Dermis lymphatic vessel endothelial cell (primary cell): ENCODE results near the gene POM121. TPM values are rescaled to one million over a fixed set of nuclear protein-coding genes. Genes with fewer than 3 reads are reported as not detected.

Experiments
- total RNA-seq: library from RNA; depleted of rRNA; stranded (reverse); fragments of >200 nt; gene quantifications from 2 replicates; pipeline ENCODE4 v1.2.1, GENCODE V29; 2014

POM121 gene
- 3.5 and 3.7 TPM in 2 replicates for total RNA-seq

GRCh38 chr7:72924733-72925545, at the start of gene POM121:
Gene POM121, plus strand, starts transcription at chr7:72925095. Its CDS starts 27 bp downstream, at chr7:72925122.

DNA sequence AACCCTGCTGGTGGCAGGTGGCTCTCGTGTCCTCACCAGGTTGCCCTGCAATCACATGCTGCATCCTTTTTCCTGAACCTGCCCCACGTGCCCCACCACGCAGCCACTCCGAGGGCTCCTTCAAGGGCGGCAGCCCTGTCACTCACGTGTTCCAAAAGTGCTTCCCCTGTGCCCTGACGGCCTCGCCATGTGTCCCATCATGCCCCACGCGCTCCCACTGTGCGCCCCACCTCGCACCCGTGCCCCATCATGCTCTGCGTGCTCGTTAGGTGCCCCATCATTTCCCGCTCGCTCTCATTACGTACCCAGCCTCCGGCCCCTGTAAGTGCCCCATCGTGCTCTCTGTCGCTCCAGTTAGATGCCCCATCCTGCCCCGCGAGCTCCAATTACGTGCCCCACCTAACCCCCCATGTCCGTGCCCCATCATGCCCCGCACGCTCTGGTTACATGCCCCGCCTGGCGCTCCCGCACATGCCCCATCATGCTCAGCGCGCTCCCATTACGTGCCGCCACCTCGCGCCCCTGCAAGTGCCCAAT, 44.2 kb downstream of the POM121 start, which contains the start of gene TRIM74:
Gene TRIM74, minus strand, starts transcription at position 487 of the 537 bp plus-strand sequence. CDS start 3,309 bp downstream, outside the sequence.

Other genes starting within 250 kb of the POM121 start
- gene TYW1B, start 96.9 kb upstream of the POM121 start, total RNA-seq, result 1.6 and 1.9 TPM in 2 replicates
- gene TRIM74, start 44.4 kb downstream of the POM121 start, total RNA-seq, result 0.09 and 0.22 TPM in 2 replicates
- gene SPDYE8, start 104.7 kb downstream of the POM121 start, total RNA-seq, result not detected in 2 replicates
- not detected in 2 replicates for gene SPDYE11, start 132.8 kb downstream of the POM121 start, total RNA-seq
- gene SPDYE9, start 160.9 kb downstream of the POM121 start, total RNA-seq, result not detected in 2 replicates